ENCODE results near the gene TRIM26.
"Not testable (repeated sequence)": the region's sequence is repeated elsewhere in the genome, so short reads cannot be mapped to it uniquely, and the experiment has no call there.

The TRIM26 gene

GRCh38 chr6:30212865-30213666 is at the start of gene TRIM26:
TRIM26 (minus strand) TSS chr6:30213406; CDS start chr6:30199103, 14,303 bp downstream.
- peak; percentile 96 to 98 for DNase-seq

- DNase-seq, result peak; percentile 6 to 31
Measured at GRCh38 chr6:30260036-30260504, 46.9 kb upstream of the TRIM26 start.

GRCh38 chr6:30259140-30260035 is 46.2 kb upstream of the TRIM26 start:
- DNase-seq, result peak; percentile 69 to 83

- peak in 1 of 2 donors; percentile 22 for DNase-seq
Measured at GRCh38 chr6:30258204-30258603, 45.0 kb upstream of the TRIM26 start.

GRCh38 chr6:30252417-30252816 is 39.2 kb upstream of the TRIM26 start:
- not testable (repeated sequence) for DNase-seq

GRCh38 chr6:30244560-30244959 is 31.4 kb upstream of the TRIM26 start:
- DNase-seq, result no peak

- peak; percentile 21 to 51 for DNase-seq
Measured at GRCh38 chr6:30238178-30238795, 25.1 kb upstream of the TRIM26 start.

GRCh38 chr6:30234356-30234755 is 21.1 kb upstream of the TRIM26 start:
- DNase-seq, result no peak

- no peak for DNase-seq
Measured at GRCh38 chr6:30231067-30231466, 17.9 kb upstream of the TRIM26 start.

- DNase-seq, result peak in 1 of 2 donors; percentile 39
Measured at GRCh38 chr6:30227763-30228487, 14.7 kb upstream of the TRIM26 start.

GRCh38 chr6:30227242-30227722 is 14.1 kb upstream of the TRIM26 start:
- no peak for DNase-seq

GRCh38 chr6:30223339-30223738 is 10.1 kb upstream of the TRIM26 start:
- no peak for DNase-seq

GRCh38 chr6:30221956-30222355 is 8.8 kb upstream of the TRIM26 start:
- DNase-seq, result not testable (repeated sequence)

GRCh38 chr6:30221395-30221794 is 8.2 kb upstream of the TRIM26 start:
- not testable (repeated sequence) for DNase-seq

GRCh38 chr6:30219244-30219643 is 6.0 kb upstream of the TRIM26 start:
- peak; percentile 42 to 71 for DNase-seq

GRCh38 chr6:30216096-30216495 is 2.9 kb upstream of the TRIM26 start:
- no peak for DNase-seq

GRCh38 chr6:30214657-30214982 is 1.4 kb upstream of the TRIM26 start:
- no peak for DNase-seq

GRCh38 chr6:30213957-30214656 is 901 bp upstream of the TRIM26 start:
- DNase-seq, result peak; percentile 80 to 82

- no peak for DNase-seq
Measured at GRCh38 chr6:30213667-30213956, 406 bp upstream of the TRIM26 start.

GRCh38 chr6:30211899-30212298 is 1.3 kb downstream of the TRIM26 start:
- DNase-seq, result no peak

- no peak for DNase-seq
Measured at GRCh38 chr6:30211306-30211705, 1.9 kb downstream of the TRIM26 start.
